ENCODE results near the gene ZC3H7A.
"Not testable (repeated sequence)": the region's sequence is repeated elsewhere in the genome, so short reads cannot be mapped to it uniquely, and the experiment has no call there.

The ZC3H7A gene

GRCh38 chr16:11799509-11800381 lies 2.7 kb upstream of the ZC3H7A start:
- no peak for DNase-seq (ENCODE audit: low read depth)

DNA sequence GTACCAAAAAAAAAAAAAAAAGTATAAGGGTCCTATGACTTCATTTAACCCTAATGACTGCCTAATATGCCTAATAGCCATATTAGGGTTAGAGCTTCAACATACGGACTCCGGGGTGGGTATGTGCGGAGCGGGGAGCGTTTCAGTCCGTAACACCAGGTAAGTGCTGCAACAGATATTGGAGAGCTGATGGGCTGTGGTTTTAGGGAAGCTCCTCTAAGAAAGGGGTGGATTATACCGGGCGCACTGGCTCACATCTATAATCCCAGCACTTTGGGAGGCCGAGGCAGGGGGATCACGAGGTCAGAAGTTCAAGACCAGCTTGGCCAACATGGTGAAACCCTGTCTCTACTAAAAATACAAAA lies 1.9 kb upstream of the ZC3H7A start:
- no peak for DNase-seq (ENCODE audit: low read depth)

- DNase-seq (ENCODE audit: low read depth): no peak
Observed at GRCh38 chr16:11797957-11798299, 870 bp upstream of the ZC3H7A start.

- DNase-seq (ENCODE audit: low read depth): no peak
Observed at GRCh38 chr16:11796227-11797165, 562 bp downstream of the ZC3H7A start.

DNA sequence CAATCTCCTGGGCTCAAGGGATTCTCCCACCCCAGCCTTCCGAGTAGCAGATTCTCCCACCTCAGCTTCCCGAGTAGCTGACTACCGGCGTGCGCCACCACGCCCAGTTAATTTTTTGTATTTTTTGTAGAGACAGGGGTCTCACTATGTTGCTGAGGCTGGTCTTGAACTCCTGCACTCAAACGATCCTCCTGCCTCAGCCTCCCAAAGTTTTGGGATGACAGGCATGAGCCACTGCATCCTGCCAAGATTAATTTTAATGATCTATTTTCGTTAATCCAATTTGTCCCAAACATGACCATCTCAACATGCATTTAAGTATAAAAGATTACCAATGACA lies 1.2 kb downstream of the ZC3H7A start:
- DNase-seq (ENCODE audit: low read depth): no peak

GRCh38 chr16:11794996-11795886 lies 1.8 kb downstream of the ZC3H7A start:
- DNase-seq (ENCODE audit: low read depth): no peak

DNA sequence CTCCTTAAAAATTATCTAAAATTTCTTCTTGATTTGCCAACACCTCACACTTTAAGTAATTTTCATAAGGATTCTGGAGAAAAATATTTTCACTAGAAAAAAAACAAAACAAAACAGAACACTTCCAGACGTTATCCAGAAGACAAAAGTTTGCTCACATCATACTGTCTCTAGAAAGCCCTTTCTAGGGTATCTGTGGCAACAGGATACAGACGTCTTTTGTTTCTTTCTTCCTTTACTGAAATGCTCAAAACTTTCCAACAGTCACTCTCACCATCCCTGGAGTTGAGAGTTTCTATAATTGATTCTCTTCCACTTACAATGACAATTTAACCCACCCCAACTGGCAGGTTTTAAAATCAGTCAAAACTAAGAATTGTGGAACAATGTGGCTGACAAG lies 2.6 kb downstream of the ZC3H7A start:
- no peak for DNase-seq (ENCODE audit: low read depth)

DNA sequence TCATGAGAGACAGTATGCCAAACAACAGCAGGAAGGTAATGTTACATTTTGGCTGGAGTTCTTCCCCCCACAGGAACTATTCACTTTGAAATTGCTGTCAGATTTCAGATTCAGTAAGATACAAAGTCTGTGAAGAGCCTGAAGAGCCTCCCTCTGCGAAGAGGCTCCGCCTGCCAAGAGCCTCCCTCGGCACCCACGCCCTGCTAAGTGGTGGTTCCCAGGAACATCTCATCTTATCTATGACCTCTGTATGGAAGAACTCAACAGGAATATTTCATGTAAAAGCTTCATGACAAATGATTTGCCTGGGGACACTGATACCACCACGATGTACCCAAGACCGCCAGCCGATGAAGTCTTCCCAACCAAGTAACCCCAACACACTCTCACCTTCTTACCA lies 3.2 kb downstream of the ZC3H7A start:
- DNase-seq (ENCODE audit: low read depth): no peak

- DNase-seq (ENCODE audit: low read depth): no peak
Observed at GRCh38 chr16:11792410-11793241, 4.4 kb downstream of the ZC3H7A start.

GRCh38 chr16:11791144-11791828 lies 5.8 kb downstream of the ZC3H7A start:
- no peak for DNase-seq (ENCODE audit: low read depth)

DNA sequence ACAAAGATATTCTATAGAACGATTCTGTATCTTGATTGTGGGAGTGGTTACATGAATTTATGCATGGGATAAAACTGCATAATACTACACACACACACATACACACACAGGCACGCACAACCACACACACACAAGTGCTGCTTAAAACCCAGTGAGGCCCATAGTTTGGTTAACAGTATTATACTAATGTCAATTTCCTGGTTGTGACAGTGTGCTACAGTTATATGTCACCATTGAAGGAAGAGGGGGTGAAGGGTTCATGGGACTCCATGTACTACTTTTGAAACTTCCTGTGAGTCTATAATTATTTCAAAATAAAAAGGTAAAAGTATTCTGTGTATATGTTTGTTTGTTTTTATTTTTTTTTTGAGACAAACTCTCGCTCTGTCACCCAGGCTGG lies 8.1 kb downstream of the ZC3H7A start:
- DNase-seq (ENCODE audit: low read depth): no peak

- not testable (repeated sequence) for DNase-seq (ENCODE audit: low read depth)
Observed at GRCh38 chr16:11784980-11785599, 12.0 kb downstream of the ZC3H7A start.

DNA sequence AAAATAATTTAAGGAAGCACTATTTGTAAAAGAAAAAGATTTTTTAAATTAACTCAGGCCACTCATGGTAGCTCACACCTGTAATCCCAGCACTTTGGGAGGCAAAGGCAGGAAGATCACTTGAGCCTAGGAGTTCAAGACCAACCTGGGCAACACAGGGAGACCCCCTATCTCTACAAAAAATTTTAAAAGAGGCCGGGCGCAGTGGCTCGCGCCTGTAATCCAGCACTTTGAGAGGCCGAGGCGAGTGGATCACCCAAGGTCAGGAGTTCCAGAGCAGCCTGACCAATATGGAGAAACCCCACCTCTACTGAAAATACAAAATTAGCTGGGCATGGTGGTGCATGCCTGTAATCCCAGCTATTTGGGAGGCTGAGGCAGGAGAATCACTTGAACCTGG lies 12.7 kb downstream of the ZC3H7A start:
- not testable (repeated sequence) for DNase-seq (ENCODE audit: low read depth)

DNA sequence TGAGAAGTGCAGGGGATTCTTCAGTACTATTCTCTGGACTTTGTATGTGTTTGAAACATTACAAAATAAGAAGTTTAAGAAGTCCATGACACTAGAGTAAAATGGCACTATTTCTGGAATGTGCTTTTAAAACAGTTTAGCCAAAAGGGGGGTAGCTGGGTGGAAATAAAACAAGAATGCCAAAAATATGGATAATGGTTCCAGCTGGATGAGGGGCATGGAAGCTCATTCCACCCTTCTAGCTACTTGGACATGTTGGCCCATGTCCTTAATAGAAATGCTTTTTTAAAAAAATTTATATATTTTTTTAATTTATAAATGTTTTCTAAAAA lies 13.1 kb downstream of the ZC3H7A start:
- no peak for DNase-seq (ENCODE audit: low read depth)

DNA sequence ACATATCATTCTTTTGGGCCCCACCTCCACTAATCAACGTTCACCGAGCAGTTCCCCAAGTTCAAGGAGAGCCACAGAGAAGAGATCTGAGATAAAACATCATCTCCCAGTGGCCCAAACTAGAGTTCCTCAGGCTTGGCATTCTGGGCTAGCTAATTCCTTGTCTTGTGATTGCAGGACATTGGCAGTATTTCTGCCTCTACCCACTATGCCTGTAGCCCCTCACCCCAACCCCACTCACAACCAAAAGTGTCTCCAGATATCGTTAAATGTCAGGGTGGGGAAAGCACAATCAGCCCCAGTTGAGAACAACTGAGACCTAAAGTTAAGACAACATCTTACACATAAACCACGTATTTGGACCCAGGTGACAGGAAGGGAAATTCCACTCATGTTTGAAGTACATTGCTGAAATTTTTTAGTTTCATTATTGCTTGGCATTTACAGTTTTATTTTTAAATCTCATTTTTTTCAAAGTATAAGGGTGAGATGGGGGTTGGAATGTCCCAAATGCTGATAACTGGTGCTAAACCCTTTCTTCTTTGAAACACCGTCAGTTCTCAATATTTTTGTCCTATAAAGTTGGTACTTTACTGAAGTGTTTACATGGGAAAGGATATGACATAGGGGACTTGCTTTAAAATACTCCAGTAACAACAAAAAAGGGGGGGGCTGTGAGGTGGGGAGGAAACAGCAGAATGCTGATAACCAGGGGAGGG lies 13.6 kb downstream of the ZC3H7A start:
- no peak for DNase-seq (ENCODE audit: low read depth)

GRCh38 chr16:11781773-11782172 lies 15.3 kb downstream of the ZC3H7A start:
- DNase-seq (ENCODE audit: low read depth): no peak

DNA sequence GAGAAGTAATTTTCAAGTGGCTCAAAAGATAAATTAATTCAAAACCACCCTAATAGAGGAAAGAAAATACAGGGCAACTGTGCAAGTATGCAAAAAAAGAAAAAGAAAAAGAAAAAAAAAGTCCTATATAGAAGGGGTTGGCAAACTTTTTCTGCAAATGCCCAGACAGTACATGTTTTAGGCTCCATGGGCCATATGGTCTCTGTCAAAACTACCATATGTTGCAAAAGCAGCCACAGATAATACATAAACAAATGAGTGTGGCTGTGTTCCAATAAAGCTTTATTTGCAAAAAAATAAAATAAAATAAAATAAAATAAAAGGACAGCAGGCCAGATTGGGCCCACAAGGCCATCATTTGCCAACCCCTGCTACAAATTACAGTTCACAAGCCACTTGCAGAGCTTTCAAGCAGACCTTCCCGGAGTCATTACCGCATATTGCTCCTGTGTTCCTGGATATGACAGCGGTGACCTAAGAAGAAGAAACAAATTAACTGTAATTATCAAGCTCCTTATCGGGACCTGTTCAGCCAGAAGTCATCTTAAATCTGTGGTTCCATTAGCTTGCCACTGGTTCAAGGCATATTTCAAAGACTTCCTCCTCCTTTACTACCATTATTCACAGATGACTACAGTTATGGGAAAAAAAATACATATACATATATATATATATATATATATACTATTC lies 15.9 kb downstream of the ZC3H7A start:
- DNase-seq (ENCODE audit: low read depth): no peak

GRCh38 chr16:11779074-11779473 lies 18.0 kb downstream of the ZC3H7A start:
- DNase-seq (ENCODE audit: low read depth): no peak

GRCh38 chr16:11774065-11774626 lies 22.9 kb downstream of the ZC3H7A start:
- no peak for DNase-seq (ENCODE audit: low read depth)
